Measurements from ENCODE around the gene TBCE.
"Not testable (repeated sequence)": the region's sequence is repeated elsewhere in the genome, so short reads cannot be mapped to it uniquely, and the experiment has no call there.

Gene TBCE

DNA sequence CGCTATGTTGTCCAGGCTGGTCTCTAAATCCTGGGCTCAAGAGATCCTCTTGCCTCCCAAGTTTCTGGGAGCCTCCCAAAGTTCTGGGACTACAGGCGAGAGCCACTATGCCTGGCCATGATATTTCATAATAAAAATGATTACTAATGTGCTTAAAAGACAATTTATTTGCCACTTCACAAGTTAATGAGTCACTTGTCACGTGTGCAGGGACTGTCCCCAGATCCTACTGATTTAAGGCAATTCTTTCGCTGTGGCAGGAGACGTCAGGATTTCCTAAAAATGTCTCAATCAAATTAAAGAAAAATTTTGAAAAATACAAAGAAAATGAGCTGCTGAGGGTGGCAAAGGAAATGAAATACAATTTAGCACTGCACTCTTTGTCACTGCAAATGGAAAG lies 93.5 kb downstream of the TBCE start:
- H4K8ac ChIP-seq (ENCODE audit: low read depth, low read length): no peak overlapping the region
- H2BK12ac ChIP-seq (ENCODE audit: low read length): no peak overlapping the region
- H3K4me1 ChIP-seq (ENCODE audit: control insufficient read depth in 2 of 2, insufficient read depth in 1 of 2, low read depth in 1 of 2, low read length in 2 of 2): no peaks in the 10 kb centered on the region
- no peak overlapping the region for H3K9ac ChIP-seq (ENCODE audit: low read depth, low read length, poor library complexity)
- no peak overlapping the region for H3K18ac ChIP-seq (ENCODE audit: low read length)
- no peak overlapping the region for H2AK5ac ChIP-seq (ENCODE audit: low read depth, low read length)
- no peak overlapping the region for H3K4me2 ChIP-seq (ENCODE audit: insufficient read depth, low read length, poor library complexity, severe bottlenecking)
- no peak overlapping the region for H3K4me3 ChIP-seq (ENCODE audit: low read length in 2 of 2)
- H2BK5ac ChIP-seq (ENCODE audit: low read length): no peak overlapping the region
- no peak overlapping the region for H2BK120ac ChIP-seq (ENCODE audit: low read depth, low read length)
- H4K91ac ChIP-seq (ENCODE audit: low read depth, low read length, poor library complexity): no peak overlapping the region
- peaks cover 0 to 47% of the 10 kb centered on the region in 2 donors for H3K36me3 ChIP-seq (replicated peaks in 1 of 2; ENCODE audit: control insufficient read depth in 2 of 2, insufficient read depth in 2 of 2, low read length in 2 of 2)
- no peaks in the 10 kb centered on the region for H3K79me1 ChIP-seq (ENCODE audit: low read depth, low read length)
- DNase-seq (ENCODE audit: low spot score): no peak
- peaks cover 0 to 6% of the 10 kb centered on the region in 2 donors for H3K9me3 ChIP-seq (replicated peaks in 1 of 2; ENCODE audit: control insufficient read depth in 2 of 2, insufficient read depth in 1 of 2, low read depth in 1 of 2, low read length in 2 of 2)
- H2BK15ac ChIP-seq (ENCODE audit: low read length): no peak overlapping the region
- H3K4ac ChIP-seq (ENCODE audit: low read length): no peak overlapping the region
- no peak overlapping the region for H3K27ac ChIP-seq (replicated peaks; ENCODE audit: low read length)
- WGBS, 2 donors (ENCODE audit: extremely low coverage in 2 of 2, insufficient read length in 2 of 2, insufficient replicate concordance in 1 of 2): no CpG with 5 or more reads among the region's 5 CpGs
- H3K14ac ChIP-seq (ENCODE audit: low read length): no peak overlapping the region
- H3K27me3 ChIP-seq (ENCODE audit: control insufficient read depth in 3 of 3, insufficient read depth in 3 of 3, low read depth in 1 of 3, low read length in 3 of 3): no peaks in the 10 kb centered on the region
- H2AFZ ChIP-seq (ENCODE audit: low read length): no peak overlapping the region
- H3K23ac ChIP-seq (ENCODE audit: low read depth, low read length, poor library complexity): no peak overlapping the region

GRCh38 chr1:235461954-235462353 lies 94.7 kb downstream of the TBCE start:
- no peak overlapping the region for H2BK15ac ChIP-seq (ENCODE audit: low read length)
- no peak overlapping the region for H2BK12ac ChIP-seq (ENCODE audit: low read length)
- H3K9me3 ChIP-seq (replicated peaks in 1 of 2; ENCODE audit: control insufficient read depth in 2 of 2, insufficient read depth in 1 of 2, low read depth in 1 of 2, low read length in 2 of 2): peaks cover 0 to 6% of the 10 kb centered on the region in 2 donors
- no peak overlapping the region for H3K4ac ChIP-seq (ENCODE audit: low read length)
- H2BK5ac ChIP-seq (ENCODE audit: low read length): no peak overlapping the region
- no peak overlapping the region for H3K23ac ChIP-seq (ENCODE audit: low read depth, low read length, poor library complexity)
- no peak overlapping the region for H3K14ac ChIP-seq (ENCODE audit: low read length)
- H3K27me3 ChIP-seq (ENCODE audit: control insufficient read depth in 3 of 3, insufficient read depth in 3 of 3, low read depth in 1 of 3, low read length in 3 of 3): no peaks in the 10 kb centered on the region
- H3K4me2 ChIP-seq (ENCODE audit: insufficient read depth, low read length, poor library complexity, severe bottlenecking): no peak overlapping the region
- H4K8ac ChIP-seq (ENCODE audit: low read depth, low read length): no peak overlapping the region
- H2AFZ ChIP-seq (ENCODE audit: low read length): no peak overlapping the region
- no peak overlapping the region for H3K9ac ChIP-seq (ENCODE audit: low read depth, low read length, poor library complexity)
- no peak overlapping the region for H4K91ac ChIP-seq (ENCODE audit: low read depth, low read length, poor library complexity)
- H2AK5ac ChIP-seq (ENCODE audit: low read depth, low read length): no peak overlapping the region
- no peak overlapping the region for H3K18ac ChIP-seq (ENCODE audit: low read length)
- no peak overlapping the region for H3K4me3 ChIP-seq (ENCODE audit: low read length in 2 of 2)
- no peak overlapping the region for H2BK120ac ChIP-seq (ENCODE audit: low read depth, low read length)
- no CpG with 5 or more reads among the region's 1 CpG for WGBS, 2 donors (ENCODE audit: extremely low coverage in 2 of 2, insufficient read length in 2 of 2, insufficient replicate concordance in 1 of 2)
- H3K36me3 ChIP-seq (replicated peaks in 1 of 2; ENCODE audit: control insufficient read depth in 2 of 2, insufficient read depth in 2 of 2, low read length in 2 of 2): peaks cover 0 to 58% of the 10 kb centered on the region in 2 donors
- H3K27ac ChIP-seq (replicated peaks; ENCODE audit: low read length): no peak overlapping the region
- H3K4me1 ChIP-seq (ENCODE audit: control insufficient read depth in 2 of 2, insufficient read depth in 1 of 2, low read depth in 1 of 2, low read length in 2 of 2): no peaks in the 10 kb centered on the region
- peaks cover 2% of the 10 kb centered on the region for H3K79me1 ChIP-seq (ENCODE audit: low read depth, low read length)
- no peak for DNase-seq (ENCODE audit: low spot score)

DNA sequence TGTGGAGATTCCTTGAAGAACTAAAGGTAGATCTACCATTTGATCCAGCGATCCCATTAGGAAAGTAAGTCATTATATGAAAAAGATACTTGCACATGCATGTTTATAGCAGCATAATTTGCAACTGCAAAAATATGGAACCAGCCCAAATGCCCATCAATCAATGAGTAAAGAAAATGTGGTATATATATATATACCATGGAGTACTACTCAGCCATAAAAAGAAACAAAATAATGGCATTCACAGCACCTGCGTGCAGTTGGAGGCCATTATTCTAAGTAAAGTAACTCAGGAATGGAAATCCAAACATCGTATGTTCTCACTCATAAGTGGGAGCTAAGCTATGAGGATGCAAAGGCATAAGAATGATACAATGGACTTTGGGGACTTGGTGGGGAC lies 95.6 kb downstream of the TBCE start:
- not testable (repeated sequence) for H3K4me1 ChIP-seq (ENCODE audit: control insufficient read depth in 2 of 2, insufficient read depth in 1 of 2, low read depth in 1 of 2, low read length in 2 of 2); H2AFZ ChIP-seq (ENCODE audit: low read length); H3K4me3 ChIP-seq (ENCODE audit: low read length in 2 of 2); H3K4ac ChIP-seq (ENCODE audit: low read length); H3K9me3 ChIP-seq (replicated peaks in 1 of 2; ENCODE audit: control insufficient read depth in 2 of 2, insufficient read depth in 1 of 2, low read depth in 1 of 2, low read length in 2 of 2); H3K9ac ChIP-seq (ENCODE audit: low read depth, low read length, poor library complexity); H3K18ac ChIP-seq (ENCODE audit: low read length); H3K23ac ChIP-seq (ENCODE audit: low read depth, low read length, poor library complexity); H2BK15ac ChIP-seq (ENCODE audit: low read length); H3K14ac ChIP-seq (ENCODE audit: low read length); H4K91ac ChIP-seq (ENCODE audit: low read depth, low read length, poor library complexity); H3K4me2 ChIP-seq (ENCODE audit: insufficient read depth, low read length, poor library complexity, severe bottlenecking); H4K8ac ChIP-seq (ENCODE audit: low read depth, low read length); H2BK12ac ChIP-seq (ENCODE audit: low read length); H2BK120ac ChIP-seq (ENCODE audit: low read depth, low read length); H2BK5ac ChIP-seq (ENCODE audit: low read length); DNase-seq (ENCODE audit: low spot score); H3K79me1 ChIP-seq (ENCODE audit: low read depth, low read length); H3K27me3 ChIP-seq (ENCODE audit: control insufficient read depth in 3 of 3, insufficient read depth in 3 of 3, low read depth in 1 of 3, low read length in 3 of 3); H3K27ac ChIP-seq (replicated peaks; ENCODE audit: low read length); H2AK5ac ChIP-seq (ENCODE audit: low read depth, low read length)
- WGBS, 2 donors (ENCODE audit: extremely low coverage in 2 of 2, insufficient read length in 2 of 2, insufficient replicate concordance in 1 of 2): no CpG with 5 or more reads among the region's 3 CpGs
- peaks cover 0 to 59% of the 10 kb centered on the region in 2 donors for H3K36me3 ChIP-seq (replicated peaks in 1 of 2; ENCODE audit: control insufficient read depth in 2 of 2, insufficient read depth in 2 of 2, low read length in 2 of 2)

DNA sequence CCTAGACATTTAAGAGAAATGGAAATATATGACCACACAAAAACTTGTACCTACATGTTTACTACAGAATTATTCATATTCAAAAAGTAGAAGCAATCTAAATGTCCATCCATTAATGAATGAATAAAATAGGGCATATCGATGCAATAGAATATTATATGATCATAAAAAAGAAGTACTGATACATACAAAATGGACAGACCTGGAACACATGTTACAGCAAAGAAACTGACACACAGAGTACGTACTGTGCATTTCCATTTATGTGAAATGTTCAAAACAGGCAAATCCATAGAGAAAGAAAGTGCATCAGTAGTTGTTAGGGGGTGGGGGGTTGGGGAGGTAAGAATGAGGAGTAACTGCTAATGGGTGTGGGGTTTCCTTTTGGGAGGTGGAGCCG lies 97.8 kb downstream of the TBCE start:
- WGBS, 2 donors (ENCODE audit: extremely low coverage in 2 of 2, insufficient read length in 2 of 2, insufficient replicate concordance in 1 of 2): no CpG with 5 or more reads among the region's 3 CpGs
- Histone ChIP-seq H2BK120ac (ENCODE audit: low read depth, low read length) (no peak overlapping the region), H3K23ac (ENCODE audit: low read depth, low read length, poor library complexity) (no peak overlapping the region)

More for the DNA sequence above, 97.8 kb downstream of the TBCE start:
- H3K27me3 ChIP-seq (ENCODE audit: control insufficient read depth in 3 of 3, insufficient read depth in 3 of 3, low read depth in 1 of 3, low read length in 3 of 3): no peaks in the 10 kb centered on the region
- H3K36me3 ChIP-seq (replicated peaks in 1 of 2; ENCODE audit: control insufficient read depth in 2 of 2, insufficient read depth in 2 of 2, low read length in 2 of 2): peaks cover 0 to 62% of the 10 kb centered on the region in 2 donors
- H3K9ac ChIP-seq (ENCODE audit: low read depth, low read length, poor library complexity): no peak overlapping the region
- H3K4me1 ChIP-seq (ENCODE audit: control insufficient read depth in 2 of 2, insufficient read depth in 1 of 2, low read depth in 1 of 2, low read length in 2 of 2): no peaks in the 10 kb centered on the region
- H2BK5ac ChIP-seq (ENCODE audit: low read length): no peak overlapping the region
- H3K4me3 ChIP-seq (ENCODE audit: low read length in 2 of 2): no peak overlapping the region
- H3K18ac ChIP-seq (ENCODE audit: low read length): no peak overlapping the region
- no peak overlapping the region for H4K91ac ChIP-seq (ENCODE audit: low read depth, low read length, poor library complexity)
- H3K9me3 ChIP-seq (replicated peaks in 1 of 2; ENCODE audit: control insufficient read depth in 2 of 2, insufficient read depth in 1 of 2, low read depth in 1 of 2, low read length in 2 of 2): peaks cover 0 to 6% of the 10 kb centered on the region in 2 donors
- H3K4ac ChIP-seq (ENCODE audit: low read length): no peak overlapping the region
- no peak overlapping the region for H2BK12ac ChIP-seq (ENCODE audit: low read length)
- H2AFZ ChIP-seq (ENCODE audit: low read length): no peak overlapping the region
- no peak overlapping the region for H4K8ac ChIP-seq (ENCODE audit: low read depth, low read length)
- DNase-seq (ENCODE audit: low spot score): no peak
- H3K27ac ChIP-seq (replicated peaks; ENCODE audit: low read length): no peak overlapping the region
- no peak overlapping the region for H2BK15ac ChIP-seq (ENCODE audit: low read length)
- H3K14ac ChIP-seq (ENCODE audit: low read length): no peak overlapping the region
- peaks cover 2% of the 10 kb centered on the region for H3K79me1 ChIP-seq (ENCODE audit: low read depth, low read length)
- no peak overlapping the region for H3K4me2 ChIP-seq (ENCODE audit: insufficient read depth, low read length, poor library complexity, severe bottlenecking)
- no peak overlapping the region for H2AK5ac ChIP-seq (ENCODE audit: low read depth, low read length)
